Lower lobe of right lung (tissue), 2 donors: ENCODE data around the gene PRDM16. TPM values are rescaled to one million over a fixed set of nuclear protein-coding genes. Genes with fewer than 3 reads are reported as not detected.

Source experiments
- ATAC-seq, 2 donors: fragments of 200-7000 bp; cut with Tn5 transposase; one replicate each; pipeline ENCODE4 v1.9.1; 2020 to 2022; ENCODE audit warnings: mild to moderate bottlenecking in 2 of 2, moderate library complexity in 2 of 2
- DNase-seq: peaks from one replicate; pipeline ENCODE4 v3.0.0-alpha.2; 2020
- H3K27ac ChIP-seq: fragments of 200-600 bp; one replicate; pipeline ENCODE4 v1.8.0; 2022
- H3K27me3 ChIP-seq: fragments of 200-600 bp; one replicate; pipeline ENCODE4 v1.8.0; 2022; ENCODE audit warnings: low read depth
- H3K36me3 ChIP-seq: fragments of 200-600 bp; one replicate; pipeline ENCODE4 v1.8.0; 2022; ENCODE audit warnings: mild to moderate bottlenecking
- H3K4me1 ChIP-seq: fragments of 200-600 bp; one replicate; pipeline ENCODE4 v1.8.0; 2022
- H3K4me3 ChIP-seq: fragments of 200-600 bp; one replicate; pipeline ENCODE4 v1.8.0; 2022; ENCODE audit warnings: mild to moderate bottlenecking
- H3K9me3 ChIP-seq: fragments of 200-600 bp; one replicate; pipeline ENCODE4 v1.8.0; 2022
- CTCF ChIP-seq: fragments of 200-600 bp; IDR thresholded peaks from one replicate; pipeline ENCODE4 v1.8.0; 2022; ENCODE audit warnings: antibody characterized with exemption, mild to moderate bottlenecking
- intact Hi-C: fragments of 100-400 bp; cut with DNase I; formaldehyde crosslinking; loops from one replicate; pipeline ENCODE4 v1.11.0; 2022
- total RNA-seq: library from RNA; stranded (reverse); fragmentation: NEBNext Ultra II Directional; extraction: Animal tissue kit (Norgen Biotek cat#: 25700); gene quantifications from one replicate; pipeline ENCODE4 v1.2.1, GENCODE V29; 2021
- donor health status: DM: no; HTN: yes; CAD: no; lungs with severe emphysema.

PRDM16 gene
- total RNA-seq, 1 donor from 2014 or later: 19.2 TPM

GRCh38 chr1:3245768-3246167 is 176.8 kb downstream of the PRDM16 start:
- no peak overlapping the region for H3K27ac ChIP-seq
- intact Hi-C loops: no loop called here
- no peak for TF ChIP-seq CTCF
- H3K4me1 ChIP-seq: peaks cover 10% of the 10 kb centered on the region
- peaks cover 27% of the 10 kb centered on the region for H3K27me3 ChIP-seq
- H3K4me3 ChIP-seq: no peak overlapping the region
- no peaks in the 10 kb centered on the region for H3K36me3 ChIP-seq
- ATAC-seq (no peak), DNase-seq (no peak)
- no peaks in the 10 kb centered on the region for H3K9me3 ChIP-seq

- no peak overlapping the region for H3K27ac ChIP-seq
- TF ChIP-seq CTCF: no peak
- ATAC-seq: no peak
- H3K4me1 ChIP-seq: peaks cover 6% of the 10 kb centered on the region
- intact Hi-C loops: no loop called here
- no peak for DNase-seq
- no peak overlapping the region for H3K4me3 ChIP-seq
- no peaks in the 10 kb centered on the region for H3K9me3 ChIP-seq
- peaks cover 27% of the 10 kb centered on the region for H3K27me3 ChIP-seq
- H3K36me3 ChIP-seq: no peaks in the 10 kb centered on the region
Measured at GRCh38 chr1:3246251-3246650, 177.2 kb downstream of the PRDM16 start.

- intact Hi-C loops: no loop called here
- H3K4me3 ChIP-seq: no peak overlapping the region
- H3K4me1 ChIP-seq: no peaks in the 10 kb centered on the region
- no peaks in the 10 kb centered on the region for H3K36me3 ChIP-seq
- DNase-seq (no peak), ATAC-seq (no peak)
- H3K27me3 ChIP-seq: peaks cover 27% of the 10 kb centered on the region
- TF ChIP-seq CTCF: no peak
- no peak overlapping the region for H3K27ac ChIP-seq
- H3K9me3 ChIP-seq: no peaks in the 10 kb centered on the region
Measured at GRCh38 chr1:3247521-3248121, 178.6 kb downstream of the PRDM16 start.

GRCh38 chr1:3248155-3249141 is 179.4 kb downstream of the PRDM16 start:
- Histone ChIP-seq H3K27ac (no peak overlapping the region), H3K36me3 (no peaks in the 10 kb centered on the region), H3K9me3 (no peaks in the 10 kb centered on the region), H3K27me3 (peaks cover 27% of the 10 kb centered on the region), H3K4me1 (no peaks in the 10 kb centered on the region), H3K4me3 (no peak overlapping the region)
- TF ChIP-seq CTCF: no peak
- intact Hi-C loops: no loop called here
- ATAC-seq (no peak), DNase-seq (no peak)

GRCh38 chr1:3249231-3249630 is 180.2 kb downstream of the PRDM16 start:
- peaks cover 27% of the 10 kb centered on the region for H3K27me3 ChIP-seq
- DNase-seq (no peak), ATAC-seq (no peak)
- no peak overlapping the region for H3K27ac ChIP-seq
- intact Hi-C loops: no loop called here
- no peak overlapping the region for H3K4me3 ChIP-seq
- no peaks in the 10 kb centered on the region for H3K4me1 ChIP-seq
- H3K36me3 ChIP-seq: no peaks in the 10 kb centered on the region
- TF ChIP-seq CTCF: no peak
- no peaks in the 10 kb centered on the region for H3K9me3 ChIP-seq
